ENCODE data around the gene AGBL5. TPM values are rescaled to one million over a fixed set of nuclear protein-coding genes. Genes with fewer than 3 reads are reported as not detected.
"Not testable (repeated sequence)": the region's sequence is repeated elsewhere in the genome, so short reads cannot be mapped to it uniquely, and the experiment has no call there.

Gene AGBL5
- total RNA-seq, 1 donor from 2014 or later: 32.0 TPM

DNA sequence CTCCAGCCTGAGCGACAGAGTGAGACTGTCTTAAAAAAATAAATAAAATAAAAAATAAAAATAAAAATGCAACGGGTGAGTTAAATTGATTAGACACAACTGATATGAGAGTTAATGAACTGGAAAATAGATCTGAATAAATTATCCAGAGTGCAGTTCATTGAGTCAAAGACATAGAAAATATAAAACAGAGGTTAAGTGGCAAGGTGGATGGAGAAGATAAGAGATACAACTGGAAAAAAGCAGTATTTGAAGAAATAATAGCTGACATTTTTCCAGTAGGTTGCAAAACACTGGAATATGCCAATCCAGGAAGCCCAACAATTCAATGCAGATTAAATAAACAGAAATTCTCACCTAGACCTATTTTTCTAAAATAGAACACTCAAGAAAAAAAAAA lies 56.8 kb downstream of the AGBL5 start:
- TF ChIP-seq, protein P1, sequence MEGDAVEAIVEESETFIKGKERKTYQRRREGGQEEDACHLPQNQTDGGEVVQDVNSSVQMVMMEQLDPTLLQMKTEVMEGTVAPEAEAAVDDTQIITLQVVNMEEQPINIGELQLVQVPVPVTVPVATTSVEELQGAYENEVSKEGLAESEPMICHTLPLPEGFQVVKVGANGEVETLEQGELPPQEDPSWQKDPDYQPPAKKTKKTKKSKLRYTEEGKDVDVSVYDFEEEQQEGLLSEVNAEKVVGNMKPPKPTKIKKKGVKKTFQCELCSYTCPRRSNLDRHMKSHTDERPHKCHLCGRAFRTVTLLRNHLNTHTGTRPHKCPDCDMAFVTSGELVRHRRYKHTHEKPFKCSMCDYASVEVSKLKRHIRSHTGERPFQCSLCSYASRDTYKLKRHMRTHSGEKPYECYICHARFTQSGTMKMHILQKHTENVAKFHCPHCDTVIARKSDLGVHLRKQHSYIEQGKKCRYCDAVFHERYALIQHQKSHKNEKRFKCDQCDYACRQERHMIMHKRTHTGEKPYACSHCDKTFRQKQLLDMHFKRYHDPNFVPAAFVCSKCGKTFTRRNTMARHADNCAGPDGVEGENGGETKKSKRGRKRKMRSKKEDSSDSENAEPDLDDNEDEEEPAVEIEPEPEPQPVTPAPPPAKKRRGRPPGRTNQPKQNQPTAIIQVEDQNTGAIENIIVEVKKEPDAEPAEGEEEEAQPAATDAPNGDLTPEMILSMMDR (IDR thresholded peaks at IDR 0.05; ENCODE audit: insufficient read depth, low read length, poor library complexity, severe bottlenecking): no peak
- Histone ChIP-seq H3K4me3 (ENCODE audit: low read depth, low read length) (no peak overlapping the region), H3K27me3 (ENCODE audit: control insufficient read depth, insufficient read depth, low read length) (peaks cover 3% of the 10 kb centered on the region), H3K36me3 (ENCODE audit: control insufficient read depth, insufficient read depth, low read length) (no peaks in the 10 kb centered on the region)
- DNase-seq (ENCODE audit: low read depth): no peak

DNA sequence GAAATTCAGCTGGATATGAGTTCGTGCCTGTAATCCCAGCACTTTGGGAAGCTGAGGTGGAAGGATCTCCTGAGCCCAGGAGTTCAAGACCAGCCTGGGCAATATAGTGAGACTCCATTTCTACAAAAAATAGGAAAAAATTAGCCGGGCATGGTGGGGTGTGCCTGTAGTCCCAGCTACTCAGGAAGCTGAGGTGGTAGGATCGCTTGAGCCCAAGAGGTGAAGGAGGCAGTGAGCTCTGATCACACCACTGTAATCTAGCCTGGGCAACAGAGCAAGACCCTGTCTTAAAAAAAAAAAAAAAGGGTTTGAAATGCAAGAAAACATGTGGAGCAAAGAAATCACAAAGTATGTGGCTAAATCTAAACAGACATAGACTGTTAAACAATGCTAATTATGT lies 57.6 kb downstream of the AGBL5 start:
- H3K4me3 ChIP-seq (ENCODE audit: low read depth, low read length): no peak overlapping the region
- TF ChIP-seq, protein P1 (IDR thresholded peaks at IDR 0.05; ENCODE audit: insufficient read depth, low read length, poor library complexity, severe bottlenecking): no peak
- no peaks in the 10 kb centered on the region for H3K36me3 ChIP-seq (ENCODE audit: control insufficient read depth, insufficient read depth, low read length)
- peaks cover 3% of the 10 kb centered on the region for H3K27me3 ChIP-seq (ENCODE audit: control insufficient read depth, insufficient read depth, low read length)
- DNase-seq (ENCODE audit: low read depth): no peak

DNA sequence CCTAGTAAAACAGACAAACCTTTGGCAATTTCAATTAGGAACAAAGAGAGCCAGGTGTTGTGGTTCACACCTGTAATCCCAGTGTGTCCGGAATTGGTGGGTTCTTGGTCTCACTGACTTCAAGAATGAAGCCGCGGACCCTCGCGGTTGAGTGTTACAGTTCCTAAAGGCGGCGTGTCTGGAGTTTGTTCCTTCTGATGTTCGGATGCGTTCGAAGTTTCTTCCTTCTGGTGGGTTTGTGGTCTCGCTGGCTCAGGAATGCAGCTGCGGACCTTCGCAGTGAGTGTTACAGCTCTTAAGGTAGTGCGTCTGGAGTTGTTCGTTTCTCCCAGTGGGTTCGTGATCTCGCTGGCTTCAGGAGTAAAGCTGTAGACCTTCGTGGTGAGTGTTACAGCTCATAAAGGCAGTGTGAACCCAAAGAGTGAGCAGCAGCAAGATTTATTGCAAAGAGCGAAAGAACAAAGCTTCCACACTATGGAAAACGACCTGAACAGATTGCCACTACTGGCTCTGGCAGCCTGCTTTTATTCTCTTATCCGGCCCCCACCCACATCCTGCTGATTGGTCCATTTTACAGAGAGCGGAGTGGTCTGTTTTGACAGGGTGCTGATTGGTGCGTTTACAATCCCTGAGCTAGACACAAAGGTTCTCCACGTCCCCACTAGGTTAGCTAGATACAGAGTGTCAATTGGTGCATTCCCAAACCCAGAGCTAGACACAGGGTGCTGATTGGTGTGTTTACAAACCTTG lies 59.3 kb downstream of the AGBL5 start:
- not testable (repeated sequence) for H3K4me3 ChIP-seq (ENCODE audit: low read depth, low read length); DNase-seq (ENCODE audit: low read depth); H3K27me3 ChIP-seq (ENCODE audit: control insufficient read depth, insufficient read depth, low read length); H3K36me3 ChIP-seq (ENCODE audit: control insufficient read depth, insufficient read depth, low read length)

DNA sequence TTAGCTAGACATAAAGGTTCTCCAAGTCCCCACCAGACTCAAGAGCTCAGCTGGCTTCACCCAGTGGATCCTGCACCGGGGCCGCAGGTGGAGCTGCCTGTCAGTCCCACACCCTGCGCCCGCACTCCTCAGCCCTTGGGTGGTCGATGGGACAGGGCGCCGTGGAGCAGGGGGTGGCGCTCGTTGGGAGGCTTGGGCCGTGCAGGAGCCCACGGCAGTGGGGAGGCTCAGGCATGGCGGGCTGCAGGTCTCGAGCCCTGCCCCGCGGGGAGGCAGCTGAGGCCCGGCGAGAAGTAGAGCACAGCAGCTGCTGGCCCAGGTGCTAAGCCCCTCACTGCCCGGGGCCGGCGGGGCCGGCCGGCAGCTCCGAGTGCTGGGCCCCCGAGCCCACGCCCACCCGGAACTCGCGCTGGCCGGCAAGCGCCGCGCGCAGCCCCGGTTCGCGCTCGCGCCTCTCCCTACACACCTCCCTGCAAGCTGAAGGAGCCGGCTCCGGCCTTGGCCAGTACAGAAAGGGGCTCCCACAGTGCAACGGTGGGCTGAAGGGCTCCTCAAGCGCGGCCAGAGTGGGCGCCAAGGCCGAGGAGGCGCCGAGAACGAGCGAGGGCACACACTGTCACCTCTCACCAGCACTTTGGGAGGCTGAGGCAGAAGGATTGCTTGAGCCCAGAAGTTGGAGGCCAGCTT lies 60.1 kb downstream of the AGBL5 start:
- not testable (repeated sequence) for H3K4me3 ChIP-seq (ENCODE audit: low read depth, low read length); DNase-seq (ENCODE audit: low read depth); H3K36me3 ChIP-seq (ENCODE audit: control insufficient read depth, insufficient read depth, low read length); H3K27me3 ChIP-seq (ENCODE audit: control insufficient read depth, insufficient read depth, low read length)

DNA sequence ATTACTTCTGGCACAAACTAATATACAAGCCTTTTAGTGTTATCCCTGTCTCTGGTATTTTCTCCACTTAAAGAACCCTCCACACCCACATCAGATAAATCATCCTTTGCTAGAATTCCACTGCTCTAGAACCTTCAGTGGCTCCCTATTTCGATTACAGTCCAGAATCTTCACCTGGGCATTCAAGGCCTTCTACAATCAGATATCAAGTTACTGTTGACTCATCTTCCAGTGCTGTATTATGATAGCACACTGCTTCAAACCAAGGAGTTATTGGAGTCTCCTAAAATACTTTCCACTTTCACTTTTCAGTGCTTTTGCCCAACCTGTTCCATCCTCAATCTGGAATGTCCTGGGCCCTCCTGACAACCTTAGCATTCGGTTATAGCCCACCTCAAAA lies 64.1 kb downstream of the AGBL5 start:
- Histone ChIP-seq H3K4me3 (ENCODE audit: low read depth, low read length) (no peak overlapping the region), H3K27me3 (ENCODE audit: control insufficient read depth, insufficient read depth, low read length) (peaks cover 26% of the 10 kb centered on the region), H3K36me3 (ENCODE audit: control insufficient read depth, insufficient read depth, low read length) (no peaks in the 10 kb centered on the region)
- no peak for DNase-seq (ENCODE audit: low read depth)
- TF ChIP-seq, protein P1 (IDR thresholded peaks at IDR 0.05; ENCODE audit: insufficient read depth, low read length, poor library complexity, severe bottlenecking): no peak

DNA sequence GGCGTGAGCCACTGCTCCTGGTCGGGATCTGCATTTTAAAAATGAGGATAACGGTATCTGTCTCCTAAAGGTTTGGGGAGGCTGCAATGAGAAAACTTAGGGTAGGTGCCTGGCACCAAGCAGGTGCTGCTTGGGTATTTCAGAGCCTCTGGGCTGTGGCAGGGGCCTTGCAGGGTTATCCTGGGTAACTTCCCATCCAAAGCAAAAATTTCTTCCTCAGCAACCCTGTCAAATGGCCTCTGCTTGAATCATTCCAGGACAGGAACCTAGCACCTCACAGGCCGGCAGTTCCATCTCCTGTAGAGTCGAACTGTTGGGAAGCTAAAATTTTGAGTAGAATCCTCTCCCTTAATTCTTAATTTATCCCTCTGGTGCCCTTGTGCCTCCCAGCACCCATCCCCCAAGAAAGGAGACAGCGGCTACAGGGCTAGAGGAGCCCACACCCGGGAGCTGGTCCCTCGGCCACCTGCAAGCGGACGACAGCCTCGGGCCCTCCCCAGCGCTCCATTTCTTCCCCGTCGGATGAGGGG lies 66.6 kb downstream of the AGBL5 start:
- TF ChIP-seq, protein P1 (IDR thresholded peaks at IDR 0.05; ENCODE audit: insufficient read depth, low read length, poor library complexity, severe bottlenecking): no peak
- H3K27me3 ChIP-seq (ENCODE audit: control insufficient read depth, insufficient read depth, low read length): peaks cover 35% of the 10 kb centered on the region
- H3K4me3 ChIP-seq (ENCODE audit: low read depth, low read length): peak overlapping the region; percentile 14
- DNase-seq (ENCODE audit: low read depth): no peak
- H3K36me3 ChIP-seq (ENCODE audit: control insufficient read depth, insufficient read depth, low read length): no peaks in the 10 kb centered on the region
